ENCODE measurements around the gene BANK1. TPM values are rescaled to one million over a fixed set of nuclear protein-coding genes. Genes with fewer than 3 reads are reported as not detected.

The BANK1 gene
- total and polyA plus RNA-seq, 2 of the 8 experiments (the other 6 are each of a cell fraction or from before 2014, with no cell fraction given), result 0.59 to 0.93 TPM

DNA sequence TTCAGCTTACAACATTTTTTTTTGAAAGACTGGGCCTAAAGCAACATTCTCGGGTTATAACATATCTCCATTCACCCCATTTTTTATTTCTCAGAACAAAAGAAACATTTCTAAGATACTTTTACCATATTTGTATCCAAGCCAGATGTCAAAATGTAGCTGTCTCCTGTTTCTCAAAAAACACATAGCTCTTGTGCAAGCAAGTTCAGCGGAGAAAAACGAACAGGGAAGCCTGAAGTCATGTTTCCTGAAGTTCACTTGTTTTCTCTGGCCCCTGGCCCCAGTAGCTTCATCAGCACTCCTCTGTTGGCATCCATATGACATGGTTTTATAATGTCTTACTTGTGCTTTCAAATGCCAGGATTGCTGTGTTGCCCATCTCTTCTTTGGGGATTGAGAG is 218.2 kb downstream of the BANK1 start:
- Histone ChIP-seq H3K23me2 (ENCODE audit: low read depth, low read length) (no peaks in the 10 kb centered on the region), H3K27me3 (replicated peaks in 1 of 4; ENCODE audit: control insufficient read depth in 3 of 4, extremely low read depth in 1 of 4, insufficient read depth in 3 of 4, low read length in 3 of 4) (no peaks in the 10 kb centered on the region), H4K20me1 (replicated peaks in 1 of 2; ENCODE audit: control insufficient read depth in 1 of 2, insufficient read depth in 2 of 2, low read length in 2 of 2) (no peaks in the 10 kb centered on the region), H2BK12ac (ENCODE audit: low read depth, low read length) (no peak overlapping the region), H3K36me3 (ENCODE audit: control insufficient read depth in 2 of 4, insufficient read depth in 4 of 4, low read length in 3 of 4) (no peaks in the 10 kb centered on the region), H2BK120ac (replicated peaks; ENCODE audit: low read depth, low read length) (no peak overlapping the region), H4K5ac (ENCODE audit: insufficient read length, low read depth, low read length) (no peak overlapping the region), H3K23ac (ENCODE audit: insufficient read length) (no peak overlapping the region), H2BK20ac (ENCODE audit: low read length) (no peak overlapping the region), H3K9me3 (ENCODE audit: insufficient read depth in 2 of 2, low read depth in 1 of 2, low read length in 1 of 2) (no peaks in the 10 kb centered on the region), H3K27ac (ENCODE audit: low read depth, low read length) (no peak overlapping the region), H3K14ac (ENCODE audit: insufficient read length) (no peak overlapping the region), H3K79me1 (ENCODE audit: low read depth, low read length) (no peaks in the 10 kb centered on the region), H3K4me1 (replicated peaks in 1 of 4; ENCODE audit: control insufficient read depth in 3 of 4, insufficient read depth in 4 of 4, low read length in 3 of 4) (no peaks in the 10 kb centered on the region), H3K18ac (ENCODE audit: extremely low read depth, low read length) (no peak overlapping the region), H4K8ac (ENCODE audit: extremely low read depth, insufficient read depth, low read length) (no peak overlapping the region), H2BK15ac (ENCODE audit: low read length) (no peak overlapping the region), H4K91ac (replicated peaks; ENCODE audit: insufficient read length, low read length) (no peak overlapping the region), H3K79me2 (ENCODE audit: control insufficient read depth in 1 of 2, insufficient read depth in 2 of 2, low read length in 2 of 2) (no peaks in the 10 kb centered on the region), H2AFZ (ENCODE audit: low read length) (no peak overlapping the region), H2BK5ac (ENCODE audit: low read depth, low read length) (no peak overlapping the region), H3K9ac (replicated peaks in 1 of 4; ENCODE audit: extremely low read depth in 1 of 4, low read depth in 3 of 4, low read length in 3 of 4) (no peak overlapping the region), H3K4me2 (ENCODE audit: insufficient read depth in 1 of 2, low read depth in 2 of 2, low read length in 2 of 2) (no peak overlapping the region), H3K4me3 (ENCODE audit: extremely low read depth in 1 of 4, insufficient read depth in 2 of 4, low read depth in 3 of 4, low read length in 4 of 4) (no peak overlapping the region), H2AK5ac (ENCODE audit: low read depth, low read length) (no peak overlapping the region), H3K56ac (replicated peaks; ENCODE audit: insufficient read length, low read depth, low read length) (no peak overlapping the region), H3K4ac (replicated peaks; ENCODE audit: insufficient read length, low read depth, low read length) (no peak overlapping the region)
- ChIA-PET CTCF (ENCODE audit: partially characterized antibody) (interaction anchor here (0.8 to 1.4 kb wide), 4 partner anchors 16 to 255 kb away, joined by 3 to 4 read pairs (median 3); no protein-coding TSS in a partner anchor), POLR2A (ENCODE audit: partially characterized antibody) (no interaction called here)
- DNase-seq (ENCODE audit: low read depth in 1 of 2, low spot score in 2 of 2), result no peak
- 96% methylated on average over 3 of the region's 3 CpGs; no CpG with 5 or more reads in 1 of the 2 experiments for WGBS, 2 experiments (ENCODE audit: extremely low coverage in 1 of 2, insufficient coverage in 1 of 2, insufficient read length in 1 of 2, insufficient replicate concordance in 2 of 2, low coverage in 1 of 2, low lambda C conversion rate in 2 of 2, missing lambda C conversion rate in 1 of 2)
- TF ChIP-seq SUZ12 (IDR thresholded peaks at IDR 0.05; ENCODE audit: low read length), result no peak
- FAIRE-seq, result no peak
